PC-9 (cell line): ENCODE results near the gene TBC1D16. TPM values are rescaled to one million over a fixed set of nuclear protein-coding genes. Genes with fewer than 3 reads are reported as not detected.
A peak's percentile ranks its signal among the peaks of the same experiment; 100 is the strongest.

ENCODE experiments used
- BruUV-seq: library from RNA; stranded (reverse); fragments of 400-500 nt; replicated peaks from 2 replicates; lab custom pipeline; 2021; lab: Mats Ljungman, UMichigan
- CTCF ChIA-PET: fragments of 300-600 bp; sonication (Branson Sonifier 250); formaldehyde crosslinking; loops from one replicate; lab custom pipeline; 2022; ENCODE audit warnings: antibody characterized with exemption; lab: Charles Lee
- POLR2A ChIA-PET: fragments of 300-600 bp; sonication (Branson Sonifier 250); formaldehyde crosslinking; loops from one replicate; lab custom pipeline; 2022; ENCODE audit warnings: antibody characterized with exemption; ENCODE audit not compliant: unreplicated experiment; lab: Charles Lee
- DNase-seq, 2 experiments: peaks; one replicate each; pipeline versions ENCODE4 v3.0.0 to v3.0.0-alpha.2; 2015 to 2022; ENCODE audit warnings: mixed read lengths in 1 of 2
- H2AFZ ChIP-seq: fragments of 200-600 bp; sonication (generic); 2 replicates; pipeline ENCODE4 v1.8.1; 2017; ENCODE audit warnings: antibody characterized with exemption
- H3F3A ChIP-seq: fragments of 200-600 bp; sonication (generic); 2 replicates; pipeline ENCODE4 v1.8.1; 2017; ENCODE audit warnings: antibody characterized with exemption, mild to moderate bottlenecking, low read depth; ENCODE audit not compliant: insufficient read depth
- H3K27ac ChIP-seq: fragments of 200-600 bp; sonication (generic); 2 replicates; pipeline ENCODE4 v1.6.1; 2016; ENCODE audit warnings: mixed run types
- H3K27me3 ChIP-seq: fragments of 200-600 bp; sonication (generic); 2 replicates; pipeline ENCODE4 v1.6.1; 2016; ENCODE audit warnings: low read depth, mixed run types; ENCODE audit not compliant: insufficient read depth
- H3K36me3 ChIP-seq: fragments of 200-600 bp; sonication (generic); 2 replicates; pipeline ENCODE4 v1.6.1; 2016; ENCODE audit warnings: low read depth, mixed run types
- H3K4me1 ChIP-seq: fragments of 200-600 bp; sonication (generic); replicated peaks from 2 replicates; pipeline ENCODE4 v1.6.1; 2016; ENCODE audit warnings: mixed run types; ENCODE audit not compliant: insufficient read depth
- H3K4me2 ChIP-seq: fragments of 200-600 bp; sonication (generic); 2 replicates; pipeline ENCODE4 v1.6.1; 2017; ENCODE audit warnings: mixed run types
- H3K4me3 ChIP-seq: fragments of 200-600 bp; sonication (generic); 2 replicates; pipeline ENCODE4 v1.6.1; 2016; ENCODE audit warnings: mixed run types
- H3K79me2 ChIP-seq: fragments of 200-600 bp; sonication (generic); 2 replicates; pipeline ENCODE4 v1.6.1; 2017; ENCODE audit warnings: low read depth, mixed run types
- H3K9me2 ChIP-seq: fragments of 200-600 bp; sonication (generic); 2 replicates; pipeline ENCODE4 v1.8.1; 2017; ENCODE audit warnings: mild to moderate bottlenecking; ENCODE audit not compliant: insufficient read depth
- H3K9me3 ChIP-seq: fragments of 200-600 bp; sonication (generic); 2 replicates; pipeline ENCODE4 v1.8.1; 2016; ENCODE audit warnings: low read depth; ENCODE audit not compliant: insufficient read depth
- H4K20me1 ChIP-seq: fragments of 200-600 bp; sonication (generic); 2 replicates; pipeline ENCODE4 v1.8.1; 2017; ENCODE audit not compliant: insufficient read depth
- CTCF ChIP-seq: fragments of 200-600 bp; sonication (generic); conservative IDR thresholded peaks from 2 replicates; pipeline ENCODE4 v1.6.1; 2017; ENCODE audit warnings: mixed run types, antibody characterized with exemption, mild to moderate bottlenecking, moderate library complexity
- EZH2 ChIP-seq: fragments of 200-600 bp; sonication (generic); IDR thresholded peaks from 2 replicates; pipeline ENCODE4 v1.8.0; 2017; ENCODE audit warnings: antibody characterized with exemption, low read depth
- intact Hi-C: fragments of 100-400 bp; cut with micrococcal nuclease; formaldehyde crosslinking; loops from one replicate; pipeline ENCODE4 v1.10.0; 2022; ENCODE audit not compliant: unreplicated experiment
- total RNA-seq: library from RNA; stranded (reverse); gene quantifications from 2 replicates; pipeline ENCODE4 v1.2.3, GENCODE V29; 2021

TBC1D16 gene
- total RNA-seq, 1 experiment from 2014 or later, result 41.7 TPM

GRCh38 chr17:80064696-80065095 is 29.0 kb upstream of the TBC1D16 start:
- no peaks in the 10 kb centered on the region for H4K20me1 ChIP-seq
- intact Hi-C loops, result no loop called here
- no peaks in the 10 kb centered on the region for H3F3A ChIP-seq
- no peak for DNase-seq
- H3K9me3 ChIP-seq, result no peaks in the 10 kb centered on the region
- CTCF ChIA-PET, result interaction anchor here (0.6 kb wide), 1 partner anchor 47 kb away, joined by 3 read pairs; no protein-coding TSS in a partner anchor
- H3K4me3 ChIP-seq, result no peak overlapping the region
- H3K4me2 ChIP-seq, result no peak overlapping the region
- H3K36me3 ChIP-seq, result no peaks in the 10 kb centered on the region
- H3K27me3 ChIP-seq, result no peaks in the 10 kb centered on the region
- no TSS peak for BruUV-seq
- H3K27ac ChIP-seq, result no peak overlapping the region
- no peak overlapping the region for H2AFZ ChIP-seq
- H3K79me2 ChIP-seq, result no peaks in the 10 kb centered on the region
- H3K9me2 ChIP-seq, result no peaks in the 10 kb centered on the region
- POLR2A ChIA-PET, result interaction anchor here (0.6 kb wide), 1 partner anchor 250 kb away, joined by 3 read pairs; no protein-coding TSS in a partner anchor
- H3K4me1 ChIP-seq, result no peaks in the 10 kb centered on the region
- TF ChIP-seq EZH2 (no peak), CTCF (no peak)

- H3K9me2 ChIP-seq, result no peaks in the 10 kb centered on the region
- intact Hi-C loops, result no loop called here
- DNase-seq, result peak; percentile 51 to 55
- H3K4me2 ChIP-seq, result no peak overlapping the region
- no peak overlapping the region for H3K4me3 ChIP-seq
- CTCF ChIA-PET, result interaction anchor here (0.6 kb wide), 1 partner anchor 46 kb away, joined by 3 read pairs; no protein-coding TSS in a partner anchor
- H3K4me1 ChIP-seq, result no peaks in the 10 kb centered on the region
- no peaks in the 10 kb centered on the region for H4K20me1 ChIP-seq
- H3F3A ChIP-seq, result no peaks in the 10 kb centered on the region
- POLR2A ChIA-PET, result interaction anchor here (0.6 kb wide), 1 partner anchor 250 kb away, joined by 3 read pairs; no protein-coding TSS in a partner anchor
- no peak overlapping the region for H2AFZ ChIP-seq
- BruUV-seq, result no TSS peak
- no peaks in the 10 kb centered on the region for H3K9me3 ChIP-seq
- no peak for TF ChIP-seq EZH2
- H3K27me3 ChIP-seq, result no peaks in the 10 kb centered on the region
- no peak overlapping the region for H3K27ac ChIP-seq
- H3K36me3 ChIP-seq, result no peaks in the 10 kb centered on the region
- H3K79me2 ChIP-seq, result no peaks in the 10 kb centered on the region
Measured at GRCh38 chr17:80063830-80064585, 28.3 kb upstream of the TBC1D16 start.

GRCh38 chr17:80061421-80061820 is 25.7 kb upstream of the TBC1D16 start:
- Histone ChIP-seq H2AFZ (no peak overlapping the region), H3K4me3 (no peak overlapping the region), H3K9me3 (no peaks in the 10 kb centered on the region), H3K4me1 (no peaks in the 10 kb centered on the region), H3F3A (no peaks in the 10 kb centered on the region), H3K36me3 (no peaks in the 10 kb centered on the region), H3K79me2 (no peaks in the 10 kb centered on the region), H4K20me1 (no peaks in the 10 kb centered on the region), H3K4me2 (no peak overlapping the region), H3K27ac (no peak overlapping the region), H3K27me3 (no peaks in the 10 kb centered on the region), H3K9me2 (no peaks in the 10 kb centered on the region)
- intact Hi-C loops, result no loop called here
- no peak for DNase-seq
- CTCF ChIA-PET, result no interaction called here
- POLR2A ChIA-PET, result no interaction called here
- BruUV-seq, result no TSS peak
- TF ChIP-seq EZH2, result no peak
- TF ChIP-seq CTCF, result no peak
